PFSK-1 (cell line): ENCODE results near the gene CD244.

Experiments used
- FOXP2 ChIP-seq: optimal IDR thresholded peaks from 2 replicates; pipeline ENCODE3; 2011; ENCODE audit warnings: borderline replicate concordance, control low read depth, inconsistent platforms; ENCODE audit not compliant: insufficient read depth; ENCODE audit errors: extremely low read length, extremely low read depth
- POLR2AphosphoS5 ChIP-seq: IDR thresholded peaks from 2 replicates; pipeline ENCODE4 v1.6.1; 2012; ENCODE audit warnings: low read depth, mild to moderate bottlenecking, control low read depth, low read length, moderate library complexity
- REST ChIP-seq, 2 experiments: IDR thresholded peaks; 2 replicates each; pipeline versions ENCODE4 v1.6.1 to v1.8.0; 2011 to 2012; ENCODE audit warnings: low read depth in 2 of 2, low read length in 2 of 2, control low read depth in 1 of 2, inconsistent platforms in 1 of 2, mild to moderate bottlenecking in 1 of 2, moderate library complexity in 1 of 2; ENCODE audit not compliant: insufficient read depth in 1 of 2
- SIN3A ChIP-seq: IDR thresholded peaks from 2 replicates; pipeline ENCODE4 v1.6.1; 2012; ENCODE audit warnings: mild to moderate bottlenecking, low read length, moderate library complexity, borderline replicate concordance; ENCODE audit not compliant: insufficient read depth
- TAF1 ChIP-seq: IDR thresholded peaks from 2 replicates; pipeline ENCODE4 v1.6.1; 2012; ENCODE audit warnings: low read length, control low read depth, borderline replicate concordance; ENCODE audit not compliant: insufficient read depth

The CD244 gene

GRCh38 chr1:160880216-160880615 is 17.5 kb upstream of the CD244 start:
- TF ChIP-seq FOXP2: no peak
- no peak for TF ChIP-seq SIN3A
- no peak for TF ChIP-seq TAF1
- TF ChIP-seq POLR2AphosphoS5: no peak
- no peak for TF ChIP-seq REST (IDR thresholded peaks at IDR 0.05; ENCODE audit: insufficient read depth in 1 of 2, low read depth in 2 of 2, low read length in 2 of 2)

GRCh38 chr1:160879056-160879455 is 16.4 kb upstream of the CD244 start:
- TF ChIP-seq POLR2AphosphoS5 (no peak), TAF1 (no peak), FOXP2 (no peak), SIN3A (no peak), REST (IDR thresholded peaks at IDR 0.05; ENCODE audit: insufficient read depth in 1 of 2, low read depth in 2 of 2, low read length in 2 of 2) (no peak)

- TF ChIP-seq FOXP2 (no peak), SIN3A (no peak), REST (IDR thresholded peaks at IDR 0.05; ENCODE audit: insufficient read depth in 1 of 2, low read depth in 2 of 2, low read length in 2 of 2) (no peak), POLR2AphosphoS5 (no peak), TAF1 (no peak)
Observed at GRCh38 chr1:160877221-160877620, 14.5 kb upstream of the CD244 start.

GRCh38 chr1:160876311-160876710 is 13.6 kb upstream of the CD244 start:
- TF ChIP-seq FOXP2 (no peak), SIN3A (no peak), REST (IDR thresholded peaks at IDR 0.05; ENCODE audit: insufficient read depth in 1 of 2, low read depth in 2 of 2, low read length in 2 of 2) (no peak), TAF1 (no peak), POLR2AphosphoS5 (no peak)

- TF ChIP-seq POLR2AphosphoS5: no peak
- TF ChIP-seq FOXP2: no peak
- no peak for TF ChIP-seq REST (IDR thresholded peaks at IDR 0.05; ENCODE audit: insufficient read depth in 1 of 2, low read depth in 2 of 2, low read length in 2 of 2)
- TF ChIP-seq SIN3A: no peak
- TF ChIP-seq TAF1: no peak
Observed at GRCh38 chr1:160874935-160875334, 12.2 kb upstream of the CD244 start.
